Neural cell (in vitro differentiated cells): ENCODE data around the gene SLC13A3. TPM values are rescaled to one million over a fixed set of nuclear protein-coding genes. Genes with fewer than 3 reads are reported as not detected.

Source experiments
- H2AFZ ChIP-seq: fragments of 200-600, 300-800 bp; sonication (generic), shearing (Covaris generic); 2 replicates; pipeline ENCODE4 v1.6.0; 2014; ENCODE audit warnings: low read depth, mild to moderate bottlenecking, antibody characterized with exemption, low read length, moderate library complexity
- H3F3A ChIP-seq: fragments of 200-600 bp; shearing (Covaris generic); 2 replicates; pipeline ENCODE4 v1.6.1; 2016; ENCODE audit warnings: mild to moderate bottlenecking, moderate library complexity, mixed read lengths, antibody characterized with exemption, low read length; ENCODE audit not compliant: insufficient read depth, poor library complexity, severe bottlenecking
- H3K27ac ChIP-seq: fragments of 200-600, 300-800 bp; sonication (generic), shearing (Covaris generic); 2 replicates; pipeline ENCODE4 v1.5.1; 2014; ENCODE audit warnings: mild to moderate bottlenecking, low read length, moderate library complexity
- H3K27me3 ChIP-seq: fragments of 300-800, 200-600 bp; sonication (generic), shearing (Covaris generic); 2 replicates; pipeline ENCODE4 v1.6.0; 2014; ENCODE audit warnings: mild to moderate bottlenecking, low read depth, low read length, moderate library complexity; ENCODE audit not compliant: insufficient read depth
- H3K36me3 ChIP-seq: fragments of 300-800, 200-600 bp; sonication (generic), shearing (Covaris generic); 2 replicates; pipeline ENCODE4 v1.5.1; 2014; ENCODE audit warnings: mild to moderate bottlenecking, antibody characterized with exemption, low read length, moderate library complexity; ENCODE audit not compliant: insufficient read depth
- H3K4me2 ChIP-seq: fragments of 300-800, 200-600 bp; sonication (generic), shearing (Covaris generic); 2 replicates; pipeline ENCODE4 v1.6.0; 2014; ENCODE audit warnings: mild to moderate bottlenecking, low read length
- H3K4me3 ChIP-seq: fragments of 300-800, 200-600 bp; sonication (generic), shearing (Covaris generic); 2 replicates; pipeline ENCODE4 v1.5.1; 2014; ENCODE audit warnings: mild to moderate bottlenecking, low read length, moderate library complexity
- H3K79me2 ChIP-seq: fragments of 200-600 bp; shearing (Covaris generic); replicated peaks from 2 replicates; pipeline ENCODE4 v1.6.0; 2014; ENCODE audit warnings: mild to moderate bottlenecking, low read length, moderate library complexity; ENCODE audit not compliant: insufficient read depth
- H3K9ac ChIP-seq: fragments of 300-800, 200-600 bp; sonication (generic), shearing (Covaris generic); 2 replicates; pipeline ENCODE4 v1.6.1; 2016; ENCODE audit warnings: mild to moderate bottlenecking, low read length, mixed read lengths
- H3K9me2 ChIP-seq: fragments of 200-600 bp; shearing (Covaris generic); 2 replicates; pipeline ENCODE4 v1.6.1; 2016; ENCODE audit warnings: mild to moderate bottlenecking, low read length, mixed read lengths; ENCODE audit not compliant: insufficient read depth
- H3K9me3 ChIP-seq: fragments of 200-600, 300-800 bp; sonication (generic), shearing (Covaris generic); 2 replicates; pipeline ENCODE4 v1.6.1; 2016; ENCODE audit warnings: mild to moderate bottlenecking, mixed run types, low read length, moderate library complexity, mixed read lengths
- H4K20me1 ChIP-seq: fragments of 200-600 bp; shearing (Covaris generic); 2 replicates; pipeline ENCODE4 v1.6.1; 2016; ENCODE audit warnings: mild to moderate bottlenecking, mixed run types; ENCODE audit not compliant: insufficient read depth
- CTCF ChIP-seq: fragments of 450-650 bp; IDR thresholded peaks from 2 replicates; pipeline ENCODE4 v1.5.1; 2014; ENCODE audit warnings: antibody characterized with exemption, mild to moderate bottlenecking, moderate library complexity; ENCODE audit not compliant: poor library complexity, severe bottlenecking
- EP300 ChIP-seq: fragments of 450-650 bp; conservative IDR thresholded peaks from 2 replicates; pipeline ENCODE4 v1.6.1; 2014; ENCODE audit warnings: antibody characterized with exemption, mild to moderate bottlenecking, moderate library complexity; ENCODE audit not compliant: poor library complexity, severe bottlenecking
- EZH2 ChIP-seq: fragments of 200-600, 300-800 bp; shearing (Covaris generic), sonication (generic); IDR thresholded peaks from 2 replicates; pipeline ENCODE4 v1.6.1; 2014; ENCODE audit warnings: antibody characterized with exemption, low read length, borderline replicate concordance, mild to moderate bottlenecking; ENCODE audit not compliant: insufficient read depth, poor library complexity, severe bottlenecking
- MXI1 ChIP-seq: fragments of 450-650 bp; conservative IDR thresholded peaks from 2 replicates; pipeline ENCODE4 v1.6.1; 2014; ENCODE audit warnings: antibody characterized with exemption, mild to moderate bottlenecking; ENCODE audit not compliant: poor library complexity, severe bottlenecking
- POLR2AphosphoS5 ChIP-seq: IDR thresholded peaks from 2 replicates; pipeline ENCODE4 v1.6.1; 2012
- RAD21 ChIP-seq: fragments of 450-650 bp; conservative IDR thresholded peaks from 2 replicates; pipeline ENCODE4 v1.6.1; 2014; ENCODE audit warnings: antibody characterized with exemption, mild to moderate bottlenecking, moderate library complexity
- REST ChIP-seq: IDR thresholded peaks from 2 replicates; pipeline ENCODE4 v1.6.1; 2012; ENCODE audit warnings: borderline replicate concordance
- SMC3 ChIP-seq: fragments of 450-650 bp; conservative IDR thresholded peaks from 2 replicates; pipeline ENCODE4 v1.6.1; 2014; ENCODE audit warnings: antibody characterized with exemption, mild to moderate bottlenecking, moderate library complexity; ENCODE audit not compliant: poor library complexity
- TAF1 ChIP-seq: IDR thresholded peaks from 2 replicates; pipeline ENCODE4 v1.6.1; 2012; ENCODE audit warnings: low read depth
- polyA plus RNA-seq: library from polyadenylated mRNA; depleted of rRNA; stranded (reverse); fragments of >200 nt; gene quantifications from 2 replicates; pipeline ENCODE4 v1.2.3, GENCODE V29; 2014

The SLC13A3 gene
- polyA plus RNA-seq, 1 donor from 2014 or later, result 5.5 TPM

GRCh38 chr20:46683668-46683938, 32.3 kb upstream of the SLC13A3 start:
- Histone ChIP-seq H3K9ac (no peak overlapping the region), H3F3A (peaks cover 6% of the 10 kb centered on the region), H2AFZ (no peak overlapping the region), H3K27me3 (no peaks in the 10 kb centered on the region), H3K4me3 (no peak overlapping the region), H3K4me2 (no peak overlapping the region), H3K9me2 (no peaks in the 10 kb centered on the region), H3K27ac (no peak overlapping the region), H3K9me3 (no peaks in the 10 kb centered on the region), H3K36me3 (peaks cover 5% of the 10 kb centered on the region), H4K20me1 (no peaks in the 10 kb centered on the region), H3K79me2 (peaks cover 42% of the 10 kb centered on the region)
- TF ChIP-seq EP300 (no peak), RAD21 (no peak), MXI1 (no peak), SMC3 (no peak), REST (no peak), POLR2AphosphoS5 (no peak), EZH2 (no peak), TAF1 (no peak), CTCF (no peak)

GRCh38 chr20:46683011-46683667, 31.9 kb upstream of the SLC13A3 start:
- TF ChIP-seq EZH2, result no peak
- TF ChIP-seq EP300, result no peak
- TF ChIP-seq MXI1, result no peak
- no peak for TF ChIP-seq CTCF
- TF ChIP-seq SMC3, result no peak
- no peak for TF ChIP-seq RAD21
- no peak for TF ChIP-seq TAF1
- TF ChIP-seq REST, result no peak
- no peak for TF ChIP-seq POLR2AphosphoS5
- Histone ChIP-seq H3K9me3 (no peaks in the 10 kb centered on the region), H4K20me1 (no peaks in the 10 kb centered on the region), H3K27me3 (no peaks in the 10 kb centered on the region), H3F3A (peaks cover 2% of the 10 kb centered on the region), H3K9ac (no peak overlapping the region), H3K79me2 (peaks cover 38% of the 10 kb centered on the region), H3K27ac (no peak overlapping the region), H3K36me3 (peaks cover 5% of the 10 kb centered on the region), H3K9me2 (no peaks in the 10 kb centered on the region), H2AFZ (no peak overlapping the region), H3K4me3 (no peak overlapping the region), H3K4me2 (no peak overlapping the region)
